ENCODE measurements around the gene ARL16. TPM values are rescaled to one million over a fixed set of nuclear protein-coding genes. Genes with fewer than 3 reads are reported as not detected.

The ARL16 gene
- total RNA-seq, 1 donor from 2014 or later, result 55.2 TPM

GRCh38 chr17:81644496-81644895, 39.1 kb downstream of the ARL16 start:
- Mint-ChIP-seq H3K4me3 (ENCODE audit: unreplicated experiment) (no peak overlapping the region), H3K4me1 (ENCODE audit: low read depth, unreplicated experiment) (no peaks in the 10 kb centered on the region), H3K36me3 (ENCODE audit: unreplicated experiment) (no peaks in the 10 kb centered on the region), H3K9me3 (ENCODE audit: unreplicated experiment) (peaks cover 2% of the 10 kb centered on the region), H3K27ac (ENCODE audit: unreplicated experiment) (no peak overlapping the region), H3K27me3 (ENCODE audit: unreplicated experiment) (peaks cover 15% of the 10 kb centered on the region)
- no peak for DNase-seq
- TF ChIP-seq, protein P1, sequence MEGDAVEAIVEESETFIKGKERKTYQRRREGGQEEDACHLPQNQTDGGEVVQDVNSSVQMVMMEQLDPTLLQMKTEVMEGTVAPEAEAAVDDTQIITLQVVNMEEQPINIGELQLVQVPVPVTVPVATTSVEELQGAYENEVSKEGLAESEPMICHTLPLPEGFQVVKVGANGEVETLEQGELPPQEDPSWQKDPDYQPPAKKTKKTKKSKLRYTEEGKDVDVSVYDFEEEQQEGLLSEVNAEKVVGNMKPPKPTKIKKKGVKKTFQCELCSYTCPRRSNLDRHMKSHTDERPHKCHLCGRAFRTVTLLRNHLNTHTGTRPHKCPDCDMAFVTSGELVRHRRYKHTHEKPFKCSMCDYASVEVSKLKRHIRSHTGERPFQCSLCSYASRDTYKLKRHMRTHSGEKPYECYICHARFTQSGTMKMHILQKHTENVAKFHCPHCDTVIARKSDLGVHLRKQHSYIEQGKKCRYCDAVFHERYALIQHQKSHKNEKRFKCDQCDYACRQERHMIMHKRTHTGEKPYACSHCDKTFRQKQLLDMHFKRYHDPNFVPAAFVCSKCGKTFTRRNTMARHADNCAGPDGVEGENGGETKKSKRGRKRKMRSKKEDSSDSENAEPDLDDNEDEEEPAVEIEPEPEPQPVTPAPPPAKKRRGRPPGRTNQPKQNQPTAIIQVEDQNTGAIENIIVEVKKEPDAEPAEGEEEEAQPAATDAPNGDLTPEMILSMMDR (IDR thresholded peaks at IDR 0.05; ENCODE audit: partially characterized antibody, unreplicated experiment), result no peak

DNA sequence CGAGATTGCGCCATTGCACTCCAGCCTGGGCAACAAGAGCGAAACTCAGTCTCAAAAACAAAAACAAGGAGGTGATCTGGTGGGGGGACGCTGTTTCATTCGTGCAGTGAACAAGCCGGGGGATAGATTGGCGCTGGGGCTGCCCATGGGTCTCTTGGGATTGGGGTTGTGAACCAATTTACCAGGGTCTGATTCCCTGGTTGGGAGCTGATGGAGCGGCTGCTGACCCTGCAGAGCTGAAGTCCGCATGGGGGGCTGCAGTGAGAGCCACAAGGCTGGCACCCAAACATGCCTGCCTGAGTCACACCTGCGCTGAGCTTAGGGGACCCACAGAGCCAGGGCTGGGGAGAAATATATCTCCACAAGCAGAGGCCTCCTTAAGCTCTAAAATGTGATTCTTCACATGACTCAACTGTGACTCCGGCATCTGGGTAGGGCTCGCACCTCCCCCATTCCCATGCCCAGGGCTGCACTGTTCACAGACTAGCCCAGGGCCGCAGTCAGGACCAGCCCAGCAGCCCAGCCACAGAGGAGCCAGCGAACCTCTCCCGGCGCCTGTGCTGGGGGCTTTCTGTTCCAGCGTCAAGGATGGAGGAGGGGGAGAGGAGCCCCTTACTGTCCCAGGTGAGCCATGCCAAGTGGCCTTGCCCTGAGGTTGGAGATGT, 41.6 kb downstream of the ARL16 start:
- Mint-ChIP-seq H3K36me3 (ENCODE audit: unreplicated experiment) (no peaks in the 10 kb centered on the region), H3K9me3 (ENCODE audit: unreplicated experiment) (no peaks in the 10 kb centered on the region), H3K27ac (ENCODE audit: unreplicated experiment) (no peak overlapping the region), H3K4me1 (ENCODE audit: low read depth, unreplicated experiment) (no peaks in the 10 kb centered on the region), H3K4me3 (ENCODE audit: unreplicated experiment) (no peak overlapping the region), H3K27me3 (ENCODE audit: unreplicated experiment) (peaks cover 8% of the 10 kb centered on the region)
- no peak for DNase-seq
- TF ChIP-seq, protein P1 (IDR thresholded peaks at IDR 0.05; ENCODE audit: partially characterized antibody, unreplicated experiment), result no peak

DNA sequence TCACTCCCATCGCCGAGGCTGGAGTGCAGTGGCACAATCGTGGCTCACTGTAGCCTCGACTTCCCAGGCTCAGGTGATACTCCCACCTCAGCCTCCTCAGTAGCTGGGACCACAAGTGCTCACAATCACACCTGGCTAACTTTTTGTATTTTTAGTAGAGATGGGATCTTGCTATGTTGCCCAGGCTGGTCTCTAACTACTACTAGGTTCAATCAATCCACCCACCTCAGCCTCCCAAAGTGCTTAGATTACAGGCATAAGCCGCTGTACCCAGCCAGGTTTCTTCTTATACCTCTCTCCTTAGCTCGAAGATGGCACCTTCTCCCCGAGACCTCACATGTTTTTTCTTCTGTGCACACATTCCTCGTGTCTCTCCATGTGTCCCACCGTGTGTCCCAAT, 43.6 kb downstream of the ARL16 start:
- Mint-ChIP-seq H3K27me3 (ENCODE audit: unreplicated experiment) (peaks cover 4% of the 10 kb centered on the region), H3K4me3 (ENCODE audit: unreplicated experiment) (no peak overlapping the region), H3K4me1 (ENCODE audit: low read depth, unreplicated experiment) (peaks cover 2% of the 10 kb centered on the region), H3K36me3 (ENCODE audit: unreplicated experiment) (no peaks in the 10 kb centered on the region), H3K9me3 (ENCODE audit: unreplicated experiment) (peaks cover 2% of the 10 kb centered on the region), H3K27ac (ENCODE audit: unreplicated experiment) (no peak overlapping the region)
- no peak for DNase-seq
- TF ChIP-seq, protein P1 (IDR thresholded peaks at IDR 0.05; ENCODE audit: partially characterized antibody, unreplicated experiment), result no peak

DNA sequence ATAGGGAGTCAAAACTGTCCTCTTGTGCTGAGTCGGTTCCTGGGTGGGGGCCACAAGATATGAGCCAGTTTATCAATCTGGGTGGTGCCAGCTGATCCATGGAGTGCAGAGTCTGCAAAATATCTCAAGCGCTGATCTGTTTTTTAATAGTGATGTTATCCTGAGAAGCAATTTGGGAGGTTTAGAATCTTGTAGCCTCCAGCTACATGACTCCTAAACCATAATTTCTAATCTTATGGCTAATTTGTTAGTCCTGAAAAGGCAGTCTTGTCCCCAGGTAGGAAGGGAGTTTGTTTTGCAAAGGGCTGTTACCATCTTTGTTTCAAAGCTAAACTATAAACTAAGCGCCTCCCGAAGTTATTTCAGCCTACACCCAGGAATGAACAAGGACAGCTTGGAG, 44.9 kb downstream of the ARL16 start:
- Mint-ChIP-seq H3K9me3 (ENCODE audit: unreplicated experiment) (peaks cover 2% of the 10 kb centered on the region), H3K4me1 (ENCODE audit: low read depth, unreplicated experiment) (peaks cover 2% of the 10 kb centered on the region), H3K4me3 (ENCODE audit: unreplicated experiment) (peak overlapping the region; percentile 8), H3K36me3 (ENCODE audit: unreplicated experiment) (no peaks in the 10 kb centered on the region), H3K27ac (ENCODE audit: unreplicated experiment) (no peak overlapping the region), H3K27me3 (ENCODE audit: unreplicated experiment) (peaks cover 4% of the 10 kb centered on the region)
- no peak for DNase-seq
- TF ChIP-seq, protein P1 (IDR thresholded peaks at IDR 0.05; ENCODE audit: partially characterized antibody, unreplicated experiment), result no peak

DNA sequence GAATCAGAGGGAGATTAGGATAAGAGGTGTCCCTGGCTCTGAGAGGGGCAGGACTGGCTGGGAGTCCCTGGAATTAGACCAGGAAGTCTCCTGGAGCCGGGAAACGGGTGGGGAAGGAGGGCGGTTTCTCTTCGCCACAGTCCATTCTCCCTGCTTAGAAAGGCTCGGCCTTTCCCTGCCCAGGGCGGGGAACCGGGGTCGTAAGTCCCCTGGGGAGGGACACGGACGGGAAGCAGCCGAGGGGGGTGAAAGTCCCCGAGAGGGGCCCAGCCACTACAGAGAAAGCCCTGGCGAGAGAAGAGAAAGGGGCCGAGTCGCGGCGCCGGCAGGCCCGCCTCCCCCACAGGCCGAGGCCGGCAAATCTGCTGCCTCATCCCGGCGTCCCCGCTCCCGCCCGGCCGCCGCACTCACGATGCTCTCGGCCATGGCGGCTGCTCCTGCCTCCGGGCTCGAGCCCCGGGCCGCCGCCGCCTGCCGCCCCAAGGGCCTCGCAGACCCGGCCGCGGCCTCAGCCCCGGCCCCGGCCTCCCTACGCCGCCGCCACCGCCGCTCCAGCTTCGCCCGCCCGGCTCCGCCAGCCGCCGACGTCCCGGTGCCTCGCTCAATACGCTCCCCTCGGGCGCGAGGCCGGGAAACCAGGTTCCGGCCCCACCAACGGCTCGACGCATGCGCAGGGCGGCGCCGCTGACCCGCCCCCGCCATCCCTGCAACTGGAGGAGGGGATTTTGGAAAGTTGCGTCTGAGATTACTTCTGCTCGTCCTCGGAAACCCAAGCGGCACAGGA, 46.9 kb downstream of the ARL16 start, which contains the start of the genes NPLOC4 and TSPAN10:
TSS of gene NPLOC4 (minus strand) at position 608 of the 784 bp plus-strand sequence. CDS start at position 426, 182 bp downstream.
TSS of gene TSPAN10 (plus strand) at position 692 of the 784 bp plus-strand sequence. CDS start 5,217 bp downstream, outside the sequence.
- no peaks in the 10 kb centered on the region for H3K36me3 Mint-ChIP-seq (ENCODE audit: unreplicated experiment)
- H3K4me1 Mint-ChIP-seq (ENCODE audit: low read depth, unreplicated experiment), result peaks cover 5% of the 10 kb centered on the region
- peak within 1 kb of the TSS; percentile 97 for H3K4me3 Mint-ChIP-seq (ENCODE audit: unreplicated experiment)
- peaks cover 2% of the 10 kb centered on the region for H3K9me3 Mint-ChIP-seq (ENCODE audit: unreplicated experiment)
- peak within 1 kb of the TSS; percentile 88 for H3K27ac Mint-ChIP-seq (ENCODE audit: unreplicated experiment)
- H3K27me3 Mint-ChIP-seq (ENCODE audit: unreplicated experiment), result peaks cover 3% of the 10 kb centered on the region
- peak; percentile 90 for DNase-seq
- TF ChIP-seq, protein P1 (IDR thresholded peaks at IDR 0.05; ENCODE audit: partially characterized antibody, unreplicated experiment), result no peak

Measured in glutamatergic neuron (in vitro differentiated cells).